ENCODE data around the gene GNAQ. TPM values are rescaled to one million over a fixed set of nuclear protein-coding genes. Genes with fewer than 3 reads are reported as not detected.

Gene GNAQ
- total RNA-seq, 2 donors from 2014 or later, result 46.0 to 58.8 TPM

DNA sequence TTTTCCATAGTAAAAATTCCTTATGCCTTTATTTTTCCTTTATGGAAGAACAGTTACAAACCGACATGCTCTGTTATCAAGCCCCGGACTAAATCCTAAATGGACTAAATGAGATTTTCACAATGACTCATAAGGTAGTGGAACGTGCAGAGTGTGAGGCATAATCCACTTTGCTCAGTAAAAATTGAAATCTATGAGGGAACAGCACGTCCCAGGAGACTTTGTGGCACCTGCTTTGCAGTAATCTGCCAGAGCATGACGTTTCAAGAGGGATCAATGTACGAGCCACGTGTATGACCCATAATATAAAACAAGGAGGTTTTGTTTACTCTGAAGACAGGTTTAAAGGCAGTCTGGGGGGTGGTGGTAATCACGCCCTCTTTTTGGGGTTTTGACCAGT lies 299.7 kb downstream of the GNAQ start:
- peak; percentile 40 for ATAC-seq (ENCODE audit: insufficient number of reproducible peaks, low FRiP score, low read depth)
- Histone ChIP-seq H3K36me3 (peaks cover 14% of the 10 kb centered on the region), H3K27ac (no peak overlapping the region), H3K4me3 (no peak overlapping the region), H3K9me3 (no peaks in the 10 kb centered on the region), H3K27me3 (replicated peaks; ENCODE audit: insufficient read depth) (no peaks in the 10 kb centered on the region), H3K4me1 (ENCODE audit: control insufficient read depth in 1 of 2, low read depth in 2 of 2) (peaks cover 6 to 28% of the 10 kb centered on the region in 2 donors)
- DNase-seq (ENCODE audit: low spot score), result no peak
- TF ChIP-seq, protein P1, sequence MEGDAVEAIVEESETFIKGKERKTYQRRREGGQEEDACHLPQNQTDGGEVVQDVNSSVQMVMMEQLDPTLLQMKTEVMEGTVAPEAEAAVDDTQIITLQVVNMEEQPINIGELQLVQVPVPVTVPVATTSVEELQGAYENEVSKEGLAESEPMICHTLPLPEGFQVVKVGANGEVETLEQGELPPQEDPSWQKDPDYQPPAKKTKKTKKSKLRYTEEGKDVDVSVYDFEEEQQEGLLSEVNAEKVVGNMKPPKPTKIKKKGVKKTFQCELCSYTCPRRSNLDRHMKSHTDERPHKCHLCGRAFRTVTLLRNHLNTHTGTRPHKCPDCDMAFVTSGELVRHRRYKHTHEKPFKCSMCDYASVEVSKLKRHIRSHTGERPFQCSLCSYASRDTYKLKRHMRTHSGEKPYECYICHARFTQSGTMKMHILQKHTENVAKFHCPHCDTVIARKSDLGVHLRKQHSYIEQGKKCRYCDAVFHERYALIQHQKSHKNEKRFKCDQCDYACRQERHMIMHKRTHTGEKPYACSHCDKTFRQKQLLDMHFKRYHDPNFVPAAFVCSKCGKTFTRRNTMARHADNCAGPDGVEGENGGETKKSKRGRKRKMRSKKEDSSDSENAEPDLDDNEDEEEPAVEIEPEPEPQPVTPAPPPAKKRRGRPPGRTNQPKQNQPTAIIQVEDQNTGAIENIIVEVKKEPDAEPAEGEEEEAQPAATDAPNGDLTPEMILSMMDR (IDR thresholded peaks at IDR 0.05), result no peak

DNA sequence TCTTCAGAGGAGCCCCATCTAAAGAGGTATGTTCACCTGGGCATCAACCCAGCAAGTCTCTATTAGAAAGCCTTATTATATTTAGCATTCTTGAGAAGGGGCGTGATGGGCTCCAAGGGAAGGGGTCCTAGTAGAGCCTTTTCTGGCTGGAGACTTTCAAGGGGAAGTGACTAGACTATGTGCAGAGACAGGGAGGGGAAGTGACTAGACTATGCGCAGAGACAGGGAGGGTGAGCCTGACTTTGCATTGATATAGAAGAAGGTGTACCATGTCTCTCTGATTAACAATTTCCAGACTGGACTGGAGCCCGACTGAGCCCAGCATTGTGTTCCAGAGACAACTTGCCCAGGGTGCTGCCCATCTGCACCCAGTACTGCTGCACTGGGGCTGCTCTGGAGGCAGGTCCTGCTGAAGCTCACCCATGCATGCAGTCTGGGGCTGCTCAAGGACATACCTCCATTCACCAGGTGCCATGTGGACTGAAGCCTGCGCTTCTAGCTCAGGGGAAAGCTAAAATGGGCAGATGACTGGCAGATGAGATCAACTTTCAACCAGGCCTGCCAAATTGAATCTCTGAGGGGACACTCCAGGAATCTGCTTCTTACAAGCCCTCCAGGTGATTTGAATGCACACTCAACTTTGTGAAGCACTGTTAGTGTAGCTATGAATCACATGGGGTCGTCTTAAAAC lies 300.5 kb downstream of the GNAQ start:
- Histone ChIP-seq H3K4me3 (no peak overlapping the region), H3K27ac (no peak overlapping the region), H3K27me3 (replicated peaks; ENCODE audit: insufficient read depth) (no peaks in the 10 kb centered on the region), H3K4me1 (ENCODE audit: control insufficient read depth in 1 of 2, low read depth in 2 of 2) (peaks cover 6 to 27% of the 10 kb centered on the region in 2 donors), H3K9me3 (no peaks in the 10 kb centered on the region), H3K36me3 (peaks cover 14% of the 10 kb centered on the region)
- no peak for ATAC-seq (ENCODE audit: insufficient number of reproducible peaks, low FRiP score, low read depth)
- no peak for DNase-seq (ENCODE audit: low spot score)
- TF ChIP-seq, protein P1 (IDR thresholded peaks at IDR 0.05), result no peak

DNA sequence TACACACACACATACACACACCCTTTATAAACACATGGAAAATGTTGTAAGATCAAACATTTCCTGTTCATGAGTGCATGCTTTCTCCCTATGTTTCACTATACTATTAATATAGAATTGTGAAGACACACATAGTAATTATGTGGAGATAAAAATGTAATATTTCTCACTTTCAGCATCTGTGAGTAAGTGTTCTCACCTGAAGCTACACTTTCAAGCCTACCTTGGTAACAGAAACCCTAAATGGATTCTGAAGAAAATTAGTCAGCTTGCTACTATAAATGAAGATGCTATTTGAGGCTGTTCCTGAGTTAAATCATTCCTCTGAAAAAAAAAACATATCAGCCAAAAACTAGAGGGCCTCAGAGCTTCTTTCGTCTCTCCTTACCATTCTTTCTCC lies 302.4 kb downstream of the GNAQ start:
- Histone ChIP-seq H3K27me3 (replicated peaks; ENCODE audit: insufficient read depth) (no peaks in the 10 kb centered on the region), H3K4me3 (no peak overlapping the region), H3K4me1 (ENCODE audit: control insufficient read depth in 1 of 2, low read depth in 2 of 2) (peaks cover 0 to 12% of the 10 kb centered on the region in 2 donors), H3K36me3 (peaks cover 14% of the 10 kb centered on the region), H3K27ac (no peak overlapping the region), H3K9me3 (no peaks in the 10 kb centered on the region)
- ATAC-seq (ENCODE audit: insufficient number of reproducible peaks, low FRiP score, low read depth), result no peak
- no peak for DNase-seq (ENCODE audit: low spot score)
- TF ChIP-seq, protein P1 (IDR thresholded peaks at IDR 0.05), result no peak

DNA sequence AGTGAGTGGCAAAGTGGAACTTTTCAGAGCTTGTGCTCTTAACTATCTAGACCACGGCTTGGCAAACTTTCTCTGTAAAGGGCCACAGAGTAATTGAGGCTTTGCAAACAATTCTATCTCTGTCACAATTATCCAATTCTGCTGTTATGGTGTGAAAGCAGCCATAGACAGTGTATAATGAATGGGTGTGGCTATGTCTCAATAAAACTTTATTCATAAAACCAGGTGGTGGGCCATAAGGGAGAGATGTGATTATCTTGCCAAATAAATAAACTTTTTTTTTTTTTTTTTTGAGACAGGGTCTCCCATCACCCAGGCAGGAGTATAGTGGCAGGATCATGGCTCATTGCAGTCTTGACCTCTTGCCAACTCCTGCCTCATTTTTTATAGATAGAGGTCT lies 304.8 kb downstream of the GNAQ start:
- H3K27me3 ChIP-seq (replicated peaks; ENCODE audit: insufficient read depth), result no peaks in the 10 kb centered on the region
- peaks cover 0 to 9% of the 10 kb centered on the region in 2 donors for H3K4me1 ChIP-seq (ENCODE audit: control insufficient read depth in 1 of 2, low read depth in 2 of 2)
- H3K36me3 ChIP-seq, result peaks cover 14% of the 10 kb centered on the region
- ATAC-seq (ENCODE audit: insufficient number of reproducible peaks, low FRiP score, low read depth) (no peak), DNase-seq (ENCODE audit: low spot score) (no peak)
- TF ChIP-seq, protein P1 (IDR thresholded peaks at IDR 0.05), result no peak
- no peak overlapping the region for H3K4me3 ChIP-seq
- no peak overlapping the region for H3K27ac ChIP-seq
- no peaks in the 10 kb centered on the region for H3K9me3 ChIP-seq

DNA sequence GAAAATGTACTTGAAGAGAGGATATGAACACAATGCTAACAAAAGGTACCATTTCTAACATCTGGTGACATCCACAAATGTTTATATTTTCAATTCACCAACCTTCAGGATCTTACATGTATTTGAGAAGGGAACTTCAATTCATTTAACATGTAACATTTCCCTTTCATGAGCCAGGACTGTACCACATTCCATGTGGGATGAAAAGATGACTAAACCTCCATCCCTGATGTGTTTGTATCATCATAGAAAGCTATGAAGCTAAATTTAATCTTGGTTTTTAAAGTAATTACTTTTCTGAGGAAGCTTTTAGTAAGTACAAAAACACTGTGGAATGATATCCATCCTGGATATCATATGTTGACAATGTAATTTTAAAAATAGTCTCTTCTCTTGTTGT lies 305.3 kb downstream of the GNAQ start:
- DNase-seq (ENCODE audit: low spot score) (no peak), ATAC-seq (ENCODE audit: insufficient number of reproducible peaks, low FRiP score, low read depth) (no peak)
- peaks cover 14% of the 10 kb centered on the region for H3K36me3 ChIP-seq
- H3K4me3 ChIP-seq, result no peak overlapping the region
- TF ChIP-seq, protein P1 (IDR thresholded peaks at IDR 0.05), result no peak
- H3K27me3 ChIP-seq (replicated peaks; ENCODE audit: insufficient read depth), result no peaks in the 10 kb centered on the region
- H3K9me3 ChIP-seq, result no peaks in the 10 kb centered on the region
- H3K27ac ChIP-seq, result no peak overlapping the region
- peaks cover 0 to 4% of the 10 kb centered on the region in 2 donors for H3K4me1 ChIP-seq (ENCODE audit: control insufficient read depth in 1 of 2, low read depth in 2 of 2)
